OCI-M2 (cell line): ENCODE results near the gene SEC61A1.

Experiments
- DNase-seq: peaks from one replicate; lab custom pipeline; 2025; ENCODE audit not compliant: unreplicated experiment; lab: John Stamatoyannopoulos, UW

SEC61A1 gene

DNA sequence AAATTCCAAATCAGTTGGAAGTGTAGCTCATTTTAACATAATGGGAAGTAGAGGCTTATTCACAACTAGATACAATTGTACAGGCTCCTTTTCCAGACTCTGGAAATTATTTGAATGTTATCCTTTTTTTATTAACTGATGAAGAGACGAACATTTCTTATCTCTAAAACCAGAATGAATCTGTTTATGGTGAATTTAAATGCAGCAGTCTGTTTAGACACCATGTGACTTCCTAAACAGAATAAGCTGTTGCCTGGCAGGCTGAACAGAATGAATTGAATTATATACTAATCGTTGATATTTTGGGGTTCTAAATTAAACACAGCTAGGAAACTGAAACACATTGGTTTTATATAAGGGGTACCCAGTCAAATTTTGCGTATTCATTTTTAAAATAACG is 4.0 kb downstream of the SEC61A1 start:
- DNase-seq, result no peak

DNA sequence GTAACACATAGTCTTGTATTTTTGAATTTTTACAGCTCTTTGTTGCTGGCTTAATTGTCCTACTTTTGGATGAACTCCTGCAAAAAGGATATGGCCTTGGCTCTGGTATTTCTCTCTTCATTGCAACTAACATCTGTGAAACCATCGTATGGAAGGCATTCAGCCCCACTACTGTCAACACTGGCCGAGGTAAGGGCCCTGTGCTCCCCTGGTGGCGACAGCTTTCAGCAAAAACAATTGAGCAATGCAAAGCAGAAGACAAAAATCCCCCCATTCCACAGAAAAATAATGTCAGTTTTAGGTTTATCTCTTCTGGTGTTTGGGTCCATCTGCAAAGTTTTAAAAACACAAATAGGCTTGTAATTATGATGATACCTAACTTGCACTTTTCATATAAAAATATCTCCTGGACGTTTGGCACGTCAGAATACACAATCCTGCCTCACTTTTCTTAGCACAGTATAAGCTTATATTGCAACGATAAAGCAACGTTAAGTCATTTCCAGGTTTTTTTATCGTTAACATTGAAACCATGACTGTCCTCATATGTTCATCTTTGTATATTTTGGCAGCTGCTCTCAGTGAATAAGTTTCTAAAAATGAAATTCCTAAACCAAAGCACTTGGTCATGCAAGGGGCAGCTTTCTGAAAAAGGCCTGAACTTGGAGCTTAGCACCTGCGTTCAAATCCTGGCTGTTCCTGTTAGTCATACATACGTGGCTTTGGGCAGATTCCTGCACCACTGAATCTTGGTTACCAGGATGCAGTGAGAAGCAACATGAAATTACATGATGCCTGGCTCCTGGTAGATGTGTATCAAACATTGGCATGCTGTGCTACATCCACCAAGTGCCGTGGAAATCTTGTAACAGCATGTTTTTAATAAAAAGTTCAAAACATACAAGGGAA is 8.5 kb downstream of the SEC61A1 start:
- DNase-seq, result no peak

GRCh38 chr3:128062033-128062745 is 10.0 kb downstream of the SEC61A1 start:
- DNase-seq, result no peak

GRCh38 chr3:128063865-128064264 is 11.6 kb downstream of the SEC61A1 start:
- no peak for DNase-seq

GRCh38 chr3:128064962-128065361 is 12.7 kb downstream of the SEC61A1 start:
- DNase-seq, result no peak

GRCh38 chr3:128066114-128066513 is 13.9 kb downstream of the SEC61A1 start:
- no peak for DNase-seq

- no peak for DNase-seq
Observed at GRCh38 chr3:128066676-128067075, 14.4 kb downstream of the SEC61A1 start.

GRCh38 chr3:128067489-128067888 is 15.3 kb downstream of the SEC61A1 start:
- no peak for DNase-seq

GRCh38 chr3:128068156-128068620 is 16.0 kb downstream of the SEC61A1 start:
- DNase-seq, result no peak

DNA sequence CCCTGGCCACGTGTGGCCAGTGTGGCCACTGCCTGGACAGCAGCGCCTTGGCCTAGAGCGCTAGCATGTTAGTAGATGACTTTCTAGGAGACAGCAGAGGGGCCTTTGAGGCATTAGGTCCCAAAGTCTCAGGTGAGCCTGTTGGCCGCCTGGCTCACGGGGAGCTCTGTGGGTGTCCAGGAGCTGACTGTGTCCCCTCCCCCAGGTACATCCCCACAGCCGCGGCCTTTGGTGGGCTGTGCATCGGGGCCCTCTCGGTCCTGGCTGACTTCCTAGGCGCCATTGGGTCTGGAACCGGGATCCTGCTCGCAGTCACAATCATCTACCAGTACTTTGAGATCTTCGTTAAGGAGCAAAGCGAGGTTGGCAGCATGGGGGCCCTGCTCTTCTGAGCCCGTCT is 17.0 kb downstream of the SEC61A1 start:
- DNase-seq, result no peak

DNA sequence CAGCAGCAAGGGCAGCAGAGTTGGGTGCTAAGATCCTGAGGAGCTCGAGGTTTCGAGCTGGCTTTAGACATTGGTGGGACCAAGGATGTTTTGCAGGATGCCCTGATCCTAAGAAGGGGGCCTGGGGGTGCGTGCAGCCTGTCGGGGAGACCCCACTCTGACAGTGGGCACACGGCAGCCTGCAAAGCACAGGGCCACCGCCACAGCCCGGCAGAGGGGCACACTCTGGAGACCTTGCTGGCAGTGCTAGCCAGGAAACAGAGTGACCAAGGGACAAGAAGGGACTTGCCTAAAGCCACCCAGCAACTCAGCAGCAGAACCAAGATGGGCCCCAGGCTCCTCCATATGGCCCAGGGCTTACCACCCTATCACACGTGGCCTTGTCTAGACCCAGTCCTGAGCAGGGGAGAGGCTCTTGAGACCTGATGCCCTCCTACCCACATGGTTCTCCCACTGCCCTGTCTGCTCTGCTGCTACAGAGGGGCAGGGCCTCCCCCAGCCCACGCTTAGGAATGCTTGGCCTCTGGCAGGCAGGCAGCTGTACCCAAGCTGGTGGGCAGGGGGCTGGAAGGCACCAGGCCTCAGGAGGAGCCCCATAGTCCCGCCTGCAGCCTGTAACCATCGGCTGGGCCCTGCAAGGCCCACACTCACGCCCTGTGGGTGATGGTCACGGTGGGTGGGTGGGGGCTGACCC is 18.8 kb downstream of the SEC61A1 start:
- DNase-seq, result no peak

DNA sequence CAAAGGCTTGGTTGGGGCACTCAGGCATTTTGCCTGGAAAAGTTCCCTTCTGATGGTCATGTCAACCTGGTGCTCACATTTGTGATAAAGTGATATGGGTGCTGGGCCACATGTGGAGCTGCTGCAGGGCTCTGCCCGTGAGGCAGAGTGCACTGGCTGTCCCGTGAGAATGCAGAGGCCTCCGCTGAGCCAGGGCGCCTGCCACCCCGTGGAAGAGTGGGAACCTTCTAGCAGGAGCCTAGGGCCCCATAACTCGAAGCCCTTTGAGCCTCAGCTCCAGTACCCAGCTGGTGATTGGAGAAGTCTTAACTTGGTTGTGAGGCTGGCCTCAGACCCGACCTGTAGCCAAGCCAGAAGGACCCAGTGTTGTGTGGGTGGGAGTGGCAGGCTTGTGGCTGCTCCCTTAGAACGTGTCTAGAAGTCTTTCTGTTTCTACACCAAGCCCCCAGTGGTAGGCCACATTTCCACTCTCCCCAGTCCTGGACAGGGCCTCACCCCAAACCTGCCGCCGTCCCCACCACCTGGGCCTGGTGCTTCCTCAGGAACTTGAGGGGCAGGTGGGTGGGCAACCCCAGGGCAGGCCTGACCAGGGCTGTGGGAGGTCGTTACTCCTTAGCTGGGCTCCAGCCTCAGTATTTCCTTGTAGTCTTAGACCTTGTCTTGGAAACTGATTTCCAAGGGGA is 19.7 kb downstream of the SEC61A1 start:
- DNase-seq, result no peak

DNA sequence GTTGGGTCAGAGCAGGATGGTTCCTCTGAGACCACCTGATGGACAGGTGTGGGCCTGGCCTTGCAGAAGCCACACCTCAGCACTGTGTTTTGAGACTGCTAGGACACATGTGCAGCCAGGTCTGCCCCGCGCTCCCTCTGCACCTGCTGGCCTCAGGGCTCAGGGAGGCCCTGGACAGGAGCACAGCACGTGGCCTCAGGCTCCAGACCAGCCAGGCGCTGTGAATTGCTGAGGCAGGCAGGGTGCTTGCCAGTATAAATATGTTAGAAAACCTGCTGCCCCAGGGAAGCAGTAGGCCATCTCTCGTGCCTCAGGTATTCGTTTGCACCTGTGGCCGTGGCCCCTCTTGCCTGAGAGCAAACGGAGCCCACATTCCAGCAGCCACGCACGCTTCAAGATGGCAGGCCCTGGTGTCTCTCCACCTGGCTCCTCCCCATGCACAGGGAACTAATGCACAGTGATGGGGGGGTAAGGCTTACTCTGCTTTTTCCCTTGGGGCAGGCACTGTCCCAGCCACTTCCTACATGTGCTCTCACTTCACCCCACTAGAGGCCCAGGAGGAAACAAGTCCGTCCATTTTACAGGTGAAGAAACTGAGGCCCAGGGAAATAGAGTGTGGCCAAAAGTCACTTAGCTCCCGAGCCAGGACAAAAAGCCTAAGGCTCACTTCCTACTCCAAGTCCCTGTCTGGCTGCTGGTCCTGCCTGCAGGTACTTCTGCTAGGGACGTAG is 20.4 kb downstream of the SEC61A1 start:
- no peak for DNase-seq

DNA sequence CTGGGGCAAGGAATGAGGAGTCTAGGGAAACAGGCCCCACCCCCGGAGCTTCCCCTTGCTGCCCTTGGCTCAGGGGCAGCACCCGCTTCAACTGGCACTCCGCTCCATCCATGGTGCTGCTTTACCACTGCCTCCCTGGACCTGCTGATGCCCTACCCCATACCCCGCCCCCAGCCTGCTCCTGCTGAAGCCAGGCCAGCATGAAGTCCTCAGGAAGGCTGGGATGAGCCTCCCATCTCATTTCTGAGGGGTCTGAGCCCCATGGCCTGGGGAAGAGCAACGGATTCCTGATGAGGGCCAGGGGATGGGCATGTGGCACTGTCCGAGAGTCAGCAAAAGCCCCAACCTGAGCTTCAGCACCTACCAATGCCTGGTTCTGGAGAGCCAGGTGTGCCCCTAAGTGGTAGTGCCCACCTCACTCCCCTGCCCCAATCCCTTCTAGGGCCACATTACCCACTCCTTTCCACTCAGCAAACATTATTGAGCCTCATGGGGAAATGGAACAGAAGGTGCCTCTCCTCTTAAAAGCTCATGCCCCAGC is 21.0 kb downstream of the SEC61A1 start:
- no peak for DNase-seq

- DNase-seq, result no peak
Observed at GRCh38 chr3:128073807-128074206, 21.6 kb downstream of the SEC61A1 start.

DNA sequence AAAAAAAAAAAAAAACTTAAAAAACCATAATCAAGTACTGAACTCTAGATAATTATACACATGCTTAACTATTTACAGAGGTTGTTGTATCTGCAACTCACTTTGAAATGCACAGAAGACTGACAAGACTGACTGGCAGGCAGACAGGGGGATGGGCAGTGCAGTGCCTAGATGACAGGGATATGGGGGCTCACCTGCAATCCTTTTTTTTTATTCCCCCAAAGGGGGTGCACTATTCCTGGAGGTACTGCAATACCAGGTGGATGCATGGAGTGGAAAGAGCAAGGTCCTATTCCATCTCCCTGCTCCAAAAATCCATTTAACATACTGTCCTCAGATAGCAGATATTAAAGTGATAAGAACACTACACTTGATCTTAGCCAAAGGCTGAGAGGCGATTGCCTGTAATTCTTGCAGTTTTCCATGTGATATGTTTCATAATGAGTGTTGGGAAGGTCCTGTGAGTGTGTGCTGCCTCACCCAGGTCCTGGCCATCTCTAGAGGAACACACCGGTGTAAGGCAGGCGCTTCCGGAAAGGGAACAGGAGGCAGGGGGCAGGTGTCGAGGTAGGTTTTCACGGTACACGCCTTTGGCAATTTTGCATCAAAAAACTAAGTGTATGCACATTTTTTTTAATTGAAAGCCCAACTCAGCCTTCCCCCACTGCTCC is 22.7 kb downstream of the SEC61A1 start:
- no peak for DNase-seq

- DNase-seq, result no peak
Observed at GRCh38 chr3:128075522-128076482, 23.6 kb downstream of the SEC61A1 start.

DNA sequence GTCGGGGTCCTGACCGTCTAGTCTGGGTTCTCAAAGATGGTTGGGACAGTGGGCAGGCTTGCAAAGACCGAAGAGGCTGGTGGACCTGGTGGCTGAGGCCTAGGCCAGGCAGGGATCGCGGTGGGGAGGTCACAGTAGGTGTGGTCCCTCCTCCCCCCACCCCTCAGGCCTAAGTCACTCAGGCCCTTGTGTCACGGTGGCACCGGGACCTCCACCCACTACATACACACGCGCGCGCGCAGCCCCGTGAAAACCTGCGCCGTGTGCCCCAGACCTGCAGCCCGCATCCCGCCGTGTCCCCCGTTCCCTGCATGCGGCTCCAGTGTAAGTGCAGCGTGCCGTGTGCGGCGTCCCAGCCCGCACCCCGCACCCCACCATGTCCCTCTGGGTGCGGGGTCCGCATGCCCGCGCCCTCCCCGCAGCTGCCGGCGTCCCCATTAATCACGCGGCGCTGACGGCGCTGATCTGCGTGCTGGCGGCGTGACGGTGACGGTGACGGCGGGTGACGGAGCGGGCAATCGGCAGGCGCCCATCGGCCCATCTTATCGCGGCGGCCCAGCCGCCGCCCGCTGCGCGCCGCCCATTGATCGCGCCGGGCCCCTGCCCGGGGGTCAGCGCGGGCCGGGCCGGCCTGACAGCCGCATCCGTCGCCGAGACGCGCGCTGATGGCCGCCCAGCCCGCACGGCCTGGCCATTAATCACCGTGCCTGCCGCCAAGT is 24.4 kb downstream of the SEC61A1 start:
- DNase-seq, result no peak
